Mucosa of rectum (tissue), 2 donors: Measurements from ENCODE around the gene CALM1.

Experiments
- H3K27ac ChIP-seq, 2 donors: one replicate each; pipeline ENCODE4 v1.7.0; 2013; ENCODE audit warnings: inconsistent platforms in 2 of 2, low read depth in 2 of 2, low read length in 2 of 2
- H3K27me3 ChIP-seq, 2 donors: one replicate each; pipeline ENCODE4 v1.7.0; 2013; ENCODE audit warnings: low read length in 2 of 2; ENCODE audit not compliant: control insufficient read depth in 2 of 2, insufficient read depth in 2 of 2
- H3K36me3 ChIP-seq, 2 donors: one replicate each; pipeline ENCODE4 v1.7.0; 2013; ENCODE audit warnings: low read length in 2 of 2; ENCODE audit not compliant: control insufficient read depth in 2 of 2, insufficient read depth in 2 of 2
- H3K4me1 ChIP-seq, 2 donors: one replicate each; pipeline ENCODE4 v1.7.0; 2013; ENCODE audit warnings: low read length in 2 of 2, mild to moderate bottlenecking in 1 of 2; ENCODE audit not compliant: control insufficient read depth in 2 of 2, insufficient read depth in 2 of 2
- H3K4me3 ChIP-seq, 2 donors: one replicate each; pipeline ENCODE4 v1.7.0; 2013; ENCODE audit warnings: low read length in 2 of 2
- H3K9ac ChIP-seq, 2 donors: one replicate each; pipeline ENCODE4 v1.7.0; 2013; ENCODE audit warnings: low read length in 2 of 2, low read depth in 1 of 2, mild to moderate bottlenecking in 1 of 2
- H3K9me3 ChIP-seq, 2 donors: one replicate each; pipeline ENCODE4 v1.7.0; 2013; ENCODE audit warnings: low read length in 2 of 2; ENCODE audit not compliant: control insufficient read depth in 2 of 2
- donor health status: healthy.
- donor health status: Normal muscosa, but diverticular disease.

Gene CALM1

DNA sequence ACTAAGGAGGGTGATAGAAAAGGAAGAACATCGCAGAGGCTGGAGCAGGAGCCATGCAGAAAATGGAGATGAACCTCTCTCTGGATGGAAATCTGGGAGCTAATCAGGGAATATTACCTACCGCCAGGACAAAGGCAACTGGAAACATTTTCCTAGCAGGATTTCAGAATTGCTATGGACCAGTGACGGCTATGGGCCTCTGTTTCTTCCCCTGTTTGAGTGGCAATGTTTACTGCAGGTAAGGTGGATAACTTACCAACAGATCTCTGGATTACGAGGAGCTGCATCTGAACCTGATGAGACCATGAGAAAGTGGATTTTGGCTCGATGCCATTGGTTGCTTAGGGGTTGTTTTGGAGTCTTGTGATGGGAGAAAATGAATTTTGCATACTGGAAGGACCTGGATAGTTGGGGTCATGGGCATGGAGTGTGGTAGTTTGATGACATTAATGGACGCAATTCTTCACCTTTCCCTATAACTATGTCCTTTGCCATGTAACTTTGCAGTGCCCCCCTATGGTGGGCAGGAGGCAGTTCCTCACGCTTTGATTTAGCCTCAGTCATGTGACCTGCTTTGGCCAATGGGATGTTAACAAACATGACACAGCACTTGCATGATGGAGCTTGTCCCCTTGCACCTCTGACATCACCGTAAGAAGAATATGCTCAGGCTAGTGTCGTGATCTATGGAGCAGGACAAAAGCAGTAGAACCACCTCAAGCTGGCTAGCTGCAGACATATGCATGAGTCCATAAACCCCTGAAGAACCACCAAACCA is 51.1 kb downstream of the CALM1 start:
- Histone ChIP-seq H3K4me1 (no peaks in the 10 kb centered on the region), H3K36me3 (no peaks in the 10 kb centered on the region), H3K27ac (no peak overlapping the region), H3K9ac (no peak overlapping the region), H3K4me3 (no peak overlapping the region), H3K9me3 (peaks cover 0 to 5% of the 10 kb centered on the region in 2 donors), H3K27me3 (no peaks in the 10 kb centered on the region)

DNA sequence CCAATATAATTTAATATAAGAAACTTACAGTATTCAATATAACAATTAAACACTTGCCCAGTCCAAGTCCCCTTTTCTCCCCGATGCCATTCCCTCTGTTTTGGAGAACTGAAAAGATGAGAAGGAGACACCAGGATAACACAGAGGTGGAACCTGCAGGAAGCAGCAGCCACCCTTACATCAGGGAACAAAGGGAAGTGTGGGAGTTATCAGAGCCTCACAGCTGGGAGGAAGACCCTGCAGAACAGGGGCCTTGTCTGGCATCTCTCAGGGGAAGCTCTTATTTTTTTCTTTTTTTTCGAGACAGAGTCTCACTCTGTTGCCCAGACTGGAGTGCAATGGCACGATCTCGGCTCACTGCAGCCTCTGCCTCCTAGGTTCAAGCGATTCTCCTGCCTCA is 52.6 kb downstream of the CALM1 start:
- no peak overlapping the region for H3K9ac ChIP-seq
- H3K36me3 ChIP-seq, result no peaks in the 10 kb centered on the region
- H3K27me3 ChIP-seq, result no peaks in the 10 kb centered on the region
- no peak overlapping the region for H3K4me3 ChIP-seq
- peaks cover 0 to 2% of the 10 kb centered on the region in 2 donors for H3K4me1 ChIP-seq
- no peak overlapping the region for H3K27ac ChIP-seq
- H3K9me3 ChIP-seq, result peaks cover 0 to 5% of the 10 kb centered on the region in 2 donors

DNA sequence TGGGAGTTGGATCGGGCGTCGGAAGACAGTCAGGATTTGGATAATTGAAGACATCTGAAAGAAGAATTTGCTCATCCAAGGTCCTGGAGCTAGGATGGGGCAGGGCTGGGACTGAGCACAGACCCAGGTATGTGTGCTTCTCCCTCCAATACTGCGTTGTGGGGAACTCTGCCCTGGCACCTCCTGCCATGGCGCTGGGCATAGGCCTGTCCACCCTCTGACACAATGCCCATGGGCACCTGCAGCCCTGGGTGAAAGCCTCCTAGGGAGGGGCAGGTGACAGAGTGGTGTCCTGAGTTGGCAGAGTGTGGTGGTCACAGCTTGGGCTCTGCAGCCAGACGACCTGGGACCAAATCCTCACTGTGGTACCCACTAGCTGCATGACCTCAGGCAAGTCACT is 53.3 kb downstream of the CALM1 start:
- H3K4me1 ChIP-seq, result peaks cover 0 to 5% of the 10 kb centered on the region in 2 donors
- peaks cover 0 to 5% of the 10 kb centered on the region in 2 donors for H3K9me3 ChIP-seq
- no peak overlapping the region for H3K27ac ChIP-seq
- no peaks in the 10 kb centered on the region for H3K27me3 ChIP-seq
- H3K36me3 ChIP-seq, result no peaks in the 10 kb centered on the region
- H3K4me3 ChIP-seq, result no peak overlapping the region
- H3K9ac ChIP-seq, result no peak overlapping the region

DNA sequence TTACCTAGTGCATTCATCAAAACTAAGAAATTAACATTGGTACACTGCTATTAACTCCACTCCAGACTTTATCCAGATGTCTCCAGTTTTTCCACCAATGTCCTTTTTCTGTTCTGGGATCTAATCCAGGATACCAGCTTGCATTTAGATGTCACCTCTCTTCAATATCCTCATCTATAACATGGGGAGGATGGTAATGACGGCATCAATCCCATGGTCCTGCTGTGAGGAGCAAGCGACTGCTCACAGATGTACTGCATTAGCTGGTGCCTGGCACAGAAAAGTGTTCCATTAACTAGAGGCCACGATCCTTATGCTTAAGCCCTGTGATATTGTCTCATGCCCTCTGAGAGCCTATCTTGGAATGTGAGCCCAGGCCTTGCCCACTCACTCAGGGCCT is 53.8 kb downstream of the CALM1 start:
- H3K4me3 ChIP-seq, result no peak overlapping the region
- no peaks in the 10 kb centered on the region for H3K27me3 ChIP-seq
- H3K27ac ChIP-seq, result no peak overlapping the region
- no peaks in the 10 kb centered on the region for H3K36me3 ChIP-seq
- H3K4me1 ChIP-seq, result peaks cover 0 to 5% of the 10 kb centered on the region in 2 donors
- peaks cover 0 to 5% of the 10 kb centered on the region in 2 donors for H3K9me3 ChIP-seq
- H3K9ac ChIP-seq, result no peak overlapping the region

DNA sequence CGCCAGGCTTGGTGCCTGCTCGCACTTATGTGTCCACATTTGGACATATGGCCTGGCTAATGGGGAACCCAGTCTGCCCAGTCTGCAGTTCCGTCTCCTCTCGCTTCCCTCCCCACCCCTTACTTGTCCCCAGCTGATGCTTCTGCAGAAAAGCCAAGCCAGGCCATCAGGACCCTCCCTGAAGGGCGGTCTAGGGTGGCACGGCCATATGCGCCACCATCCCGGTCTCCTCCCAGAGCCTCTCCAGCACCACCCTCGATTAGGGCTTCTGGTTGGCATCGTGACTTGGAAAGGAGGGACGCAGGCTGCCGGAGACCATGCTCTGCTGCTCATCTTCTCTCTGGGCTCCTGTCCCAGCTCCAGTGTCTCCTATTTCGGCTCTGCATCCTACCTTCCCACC is 54.6 kb downstream of the CALM1 start:
- H3K27ac ChIP-seq, result no peak overlapping the region
- no peak overlapping the region for H3K9ac ChIP-seq
- peaks cover 0 to 5% of the 10 kb centered on the region in 2 donors for H3K9me3 ChIP-seq
- H3K4me1 ChIP-seq, result peaks cover 0 to 5% of the 10 kb centered on the region in 2 donors
- H3K27me3 ChIP-seq, result no peaks in the 10 kb centered on the region
- H3K4me3 ChIP-seq, result no peak overlapping the region
- H3K36me3 ChIP-seq, result no peaks in the 10 kb centered on the region

DNA sequence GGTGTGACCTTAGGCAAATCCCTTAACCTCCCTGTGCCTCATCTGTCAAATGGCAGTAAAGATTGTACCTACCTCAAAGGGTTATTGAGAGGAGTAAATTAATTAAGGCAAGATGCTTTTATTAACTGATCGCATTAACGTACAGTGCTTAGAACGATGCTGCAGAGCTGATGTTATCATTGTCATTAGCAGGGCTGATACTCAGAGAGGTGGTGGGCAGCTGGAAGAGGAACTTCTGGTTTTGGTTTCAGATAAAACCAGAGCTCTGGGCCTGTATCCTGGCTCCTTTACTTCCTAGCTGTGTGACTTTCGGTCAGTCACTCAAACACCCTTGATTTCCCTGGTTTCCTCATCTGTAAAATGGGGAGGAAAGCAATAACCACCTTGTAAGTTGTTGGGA is 55.1 kb downstream of the CALM1 start:
- peaks cover 0 to 5% of the 10 kb centered on the region in 2 donors for H3K9me3 ChIP-seq
- no peak overlapping the region for H3K4me3 ChIP-seq
- H3K36me3 ChIP-seq, result no peaks in the 10 kb centered on the region
- H3K27me3 ChIP-seq, result no peaks in the 10 kb centered on the region
- H3K4me1 ChIP-seq, result peaks cover 0 to 5% of the 10 kb centered on the region in 2 donors
- no peak overlapping the region for H3K27ac ChIP-seq
- no peak overlapping the region for H3K9ac ChIP-seq

DNA sequence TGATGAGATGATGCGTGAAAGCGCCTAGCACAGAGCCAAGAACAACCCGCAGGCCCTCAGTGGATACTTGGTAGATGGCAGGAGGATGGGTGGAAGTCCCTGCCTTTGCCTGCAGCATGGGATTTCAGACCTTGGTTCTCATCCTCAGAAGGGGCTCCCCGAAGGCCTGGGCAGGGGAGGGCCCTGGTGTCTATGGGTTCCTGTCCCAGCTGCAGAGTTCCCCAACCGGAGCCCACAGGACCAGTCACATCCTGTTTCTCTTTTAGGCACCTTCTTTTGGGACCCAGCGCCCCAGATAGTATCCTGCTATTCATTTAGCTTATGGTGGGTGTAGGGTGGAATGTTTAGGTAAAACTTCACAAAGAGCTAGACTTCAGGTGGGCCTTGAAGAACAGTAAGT is 55.5 kb downstream of the CALM1 start:
- H3K9me3 ChIP-seq, result peaks cover 0 to 5% of the 10 kb centered on the region in 2 donors
- H3K27me3 ChIP-seq, result no peaks in the 10 kb centered on the region
- no peaks in the 10 kb centered on the region for H3K36me3 ChIP-seq
- no peak overlapping the region for H3K27ac ChIP-seq
- H3K9ac ChIP-seq, result no peak overlapping the region
- H3K4me1 ChIP-seq, result peaks cover 0 to 5% of the 10 kb centered on the region in 2 donors
- H3K4me3 ChIP-seq, result no peak overlapping the region

DNA sequence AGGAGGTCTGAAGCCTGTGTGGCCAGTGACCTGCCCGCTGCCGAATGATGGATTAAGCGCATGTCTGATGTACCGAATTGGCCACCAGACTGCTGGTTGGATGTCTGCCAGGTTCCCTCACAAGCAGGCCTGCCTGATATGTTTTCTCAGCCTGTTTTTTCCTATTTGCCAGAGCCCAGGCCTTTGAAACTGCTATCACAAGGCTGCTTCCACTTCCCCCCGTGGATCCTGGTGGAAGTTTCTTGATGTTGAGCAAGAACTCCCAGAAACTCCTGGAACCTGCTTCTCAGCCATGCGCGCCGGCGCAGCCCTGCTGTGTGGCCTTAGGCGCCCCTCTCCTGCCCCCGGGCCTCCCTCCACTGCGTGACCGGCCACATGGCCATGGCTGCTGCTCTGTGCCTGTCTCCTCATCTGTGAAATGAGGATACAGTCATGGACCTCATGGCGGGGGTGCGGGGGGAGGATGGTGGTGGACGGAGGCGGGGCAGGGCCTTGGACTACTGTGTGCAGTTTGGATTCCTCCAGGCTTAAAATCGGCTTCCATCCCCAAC is 56.6 kb downstream of the CALM1 start:
- H3K27ac ChIP-seq, result no peak overlapping the region
- no peaks in the 10 kb centered on the region for H3K27me3 ChIP-seq
- no peaks in the 10 kb centered on the region for H3K36me3 ChIP-seq
- no peak overlapping the region for H3K9ac ChIP-seq
- H3K4me1 ChIP-seq, result peaks cover 0 to 5% of the 10 kb centered on the region in 2 donors
- no peaks in the 10 kb centered on the region for H3K9me3 ChIP-seq
- no peak overlapping the region for H3K4me3 ChIP-seq

DNA sequence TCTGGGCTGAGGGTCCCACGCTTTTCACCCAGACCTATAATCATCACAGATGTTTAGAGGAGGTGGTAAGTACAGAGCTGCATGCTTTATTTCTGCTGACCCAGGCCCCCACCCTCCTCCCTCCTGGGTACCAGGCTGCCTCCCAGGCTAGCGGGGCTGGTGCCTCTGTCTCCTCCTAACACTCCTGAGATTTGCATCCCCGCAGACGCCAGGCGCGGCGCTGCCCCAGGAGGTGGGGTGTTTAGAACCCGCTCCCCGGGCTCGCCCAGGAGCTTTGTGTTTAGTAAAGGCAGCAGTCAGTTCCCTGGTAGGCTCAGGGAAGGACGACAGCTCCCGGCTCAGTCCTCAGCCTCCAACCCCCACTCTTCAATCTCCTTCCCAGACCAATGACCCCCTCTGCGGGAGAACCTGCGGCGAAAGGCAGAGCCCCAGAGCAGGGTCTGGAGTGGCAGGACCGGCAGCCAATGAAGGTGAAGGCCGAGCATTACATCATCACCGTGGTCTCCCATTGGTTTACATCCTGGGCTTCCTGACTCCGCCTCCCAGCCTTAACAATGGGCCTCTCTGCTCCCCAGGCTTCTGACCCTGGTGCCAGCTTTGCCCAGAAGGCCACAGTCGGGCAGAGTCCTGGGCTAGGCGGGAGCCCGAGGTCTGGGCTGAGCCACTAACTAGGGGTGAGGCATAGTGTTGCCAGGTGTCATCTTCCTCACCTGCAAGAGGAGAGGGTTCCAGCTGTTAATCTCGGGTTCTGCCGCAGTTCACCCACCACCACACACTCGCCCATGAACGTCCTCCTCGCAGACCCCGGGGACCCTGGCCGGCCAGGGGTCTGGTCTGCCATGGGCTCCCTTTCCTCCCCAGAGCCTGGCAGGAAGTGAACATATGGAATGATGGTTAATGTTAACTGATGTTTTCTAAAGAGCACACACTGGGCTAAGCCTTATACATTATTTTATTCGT is 57.5 kb downstream of the CALM1 start:
- peak overlapping the region; percentile 65 to 70 for H3K4me3 ChIP-seq
- no peaks in the 10 kb centered on the region for H3K9me3 ChIP-seq
- H3K4me1 ChIP-seq, result peaks cover 0 to 5% of the 10 kb centered on the region in 2 donors
- peak overlapping the region in 1 of 2 donors; percentile 7 for H3K27ac ChIP-seq
- H3K27me3 ChIP-seq, result no peaks in the 10 kb centered on the region
- H3K9ac ChIP-seq, result peak overlapping the region; percentile 73 to 75
- no peaks in the 10 kb centered on the region for H3K36me3 ChIP-seq

DNA sequence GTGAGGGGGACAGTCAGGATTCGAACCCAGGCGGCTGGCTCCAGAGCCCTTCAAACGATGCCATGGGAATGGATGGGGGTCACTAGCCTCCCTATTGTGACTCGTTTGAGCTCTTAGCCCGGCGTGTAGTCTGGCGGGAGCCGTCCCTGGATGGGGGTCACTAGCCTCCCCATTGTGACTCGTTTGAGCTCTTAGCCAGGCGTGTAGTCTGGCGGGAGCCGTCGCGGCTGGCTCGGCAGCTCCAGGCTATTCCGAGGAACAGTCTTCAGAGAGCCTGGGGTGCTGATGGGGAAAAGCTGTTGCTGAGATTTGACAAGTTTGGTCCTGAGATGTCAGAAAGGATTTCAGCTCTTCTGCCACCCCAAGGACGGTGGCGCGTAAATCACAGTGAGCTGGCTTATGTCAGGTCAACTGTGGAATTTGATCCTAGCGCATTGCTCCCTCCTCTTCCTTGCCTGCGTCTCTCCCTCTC is 58.3 kb downstream of the CALM1 start:
- no peak overlapping the region for H3K4me3 ChIP-seq
- no peaks in the 10 kb centered on the region for H3K36me3 ChIP-seq
- no peaks in the 10 kb centered on the region for H3K27me3 ChIP-seq
- H3K4me1 ChIP-seq, result peaks cover 0 to 5% of the 10 kb centered on the region in 2 donors
- no peaks in the 10 kb centered on the region for H3K9me3 ChIP-seq
- H3K9ac ChIP-seq, result no peak overlapping the region
- H3K27ac ChIP-seq, result no peak overlapping the region
